ENCODE measurements around the gene PRND.
"Not testable (repeated sequence)": the region's sequence is repeated elsewhere in the genome, so short reads cannot be mapped to it uniquely, and the experiment has no call there.

Gene PRND

DNA sequence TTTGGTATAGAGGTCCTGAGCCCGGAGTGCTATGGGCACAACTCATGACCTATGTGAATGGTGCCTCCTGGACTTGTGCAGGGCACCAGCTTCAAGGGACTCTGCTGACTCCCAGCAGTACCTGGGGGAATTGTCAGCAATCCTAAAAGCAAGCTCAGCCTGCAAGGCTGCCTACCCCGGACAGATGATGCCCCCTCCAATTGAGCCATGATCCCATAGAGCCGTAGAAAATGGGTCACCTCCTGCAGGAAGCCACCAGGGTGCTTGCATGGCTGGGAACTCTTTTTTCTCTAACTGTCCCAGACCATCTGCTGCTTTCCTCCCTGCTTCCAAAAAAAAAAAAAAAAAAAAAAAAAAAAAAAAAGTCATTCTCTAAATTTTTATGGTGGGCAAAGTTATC is 12.9 kb upstream of the PRND start:
- DNase-seq (ENCODE audit: low spot score), result no peak

GRCh38 chr20:4709261-4710105 is 12.2 kb upstream of the PRND start:
- DNase-seq (ENCODE audit: low spot score), result no peak

- no peak for DNase-seq (ENCODE audit: low spot score)
These were observed 11.6 kb upstream of the PRND start for GRCh38 chr20:4710106-4710475.

DNA sequence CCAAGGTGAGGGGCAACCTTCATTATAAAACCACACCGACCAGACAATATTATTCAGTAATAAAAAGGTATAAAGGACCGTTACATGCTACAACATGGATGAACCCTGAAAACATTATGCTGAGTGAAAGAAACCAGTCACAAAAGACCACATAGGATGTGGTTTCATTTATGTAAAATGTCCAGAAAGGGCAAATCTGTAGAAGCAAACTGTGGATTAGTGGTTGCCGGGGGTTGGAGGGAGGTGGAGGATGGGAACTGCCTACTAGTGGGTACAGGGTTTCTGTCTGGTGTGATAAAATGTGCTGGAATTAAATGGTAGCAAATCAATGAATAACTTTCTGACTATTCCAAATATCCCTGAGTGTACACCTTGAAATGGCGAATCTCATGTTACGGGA is 10.2 kb upstream of the PRND start:
- DNase-seq (ENCODE audit: low spot score), result no peak

DNA sequence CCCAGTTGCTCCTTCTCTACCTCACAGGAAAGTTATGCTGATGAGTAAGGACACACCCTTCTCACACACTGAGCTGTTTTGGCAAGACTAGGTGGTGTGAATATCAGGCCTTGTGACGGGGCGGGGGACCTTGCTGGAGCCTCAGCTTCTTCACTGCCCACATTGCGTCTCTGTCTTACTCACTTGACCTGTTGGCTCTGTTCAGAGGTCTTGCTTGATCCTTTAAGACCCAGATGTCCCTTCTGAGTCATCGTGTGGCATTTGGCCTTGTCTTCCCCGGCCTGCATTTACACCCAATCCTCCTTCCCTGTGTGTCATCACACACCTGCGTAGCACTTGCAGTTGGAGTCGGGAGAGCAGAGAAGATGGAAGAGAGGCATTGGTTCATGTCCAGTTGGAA is 8.3 kb upstream of the PRND start:
- no peak for DNase-seq (ENCODE audit: low spot score)

- no peak for DNase-seq (ENCODE audit: low spot score)
These were observed 6.9 kb upstream of the PRND start for GRCh38 chr20:4714818-4715217.

DNA sequence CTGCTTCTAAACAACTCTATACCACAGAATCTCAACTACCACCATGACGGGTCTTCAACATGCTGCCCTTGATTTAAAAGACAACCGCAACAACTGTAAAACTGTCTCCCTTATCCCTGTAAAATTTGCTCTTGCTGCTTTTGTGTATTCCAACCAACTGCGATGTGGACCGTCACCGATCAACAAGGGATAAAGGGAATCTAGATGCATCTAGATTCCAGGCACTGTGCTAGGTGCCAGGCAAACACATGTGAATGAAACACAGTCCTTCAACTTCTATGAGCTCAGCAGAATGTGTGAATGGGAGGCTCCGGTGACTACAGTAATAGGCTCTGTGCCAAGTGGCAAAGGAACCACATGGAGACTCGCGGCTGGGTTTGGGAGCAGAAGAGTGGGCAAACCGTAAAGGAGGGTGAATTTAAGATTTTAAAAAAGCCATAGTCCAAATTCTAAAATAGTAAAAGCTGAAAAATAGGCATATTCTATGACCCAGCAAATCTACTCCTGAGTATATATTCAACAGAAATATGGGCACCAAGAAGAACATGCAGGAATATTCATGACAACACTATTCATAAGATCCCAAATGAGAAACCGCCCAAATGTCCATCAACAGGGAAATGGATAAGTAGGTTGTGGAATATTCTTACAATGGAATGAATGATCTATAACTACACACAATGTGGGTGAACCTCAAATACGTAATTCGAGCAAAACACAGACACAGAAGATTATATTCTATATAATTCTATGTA is 3.7 kb upstream of the PRND start:
- DNase-seq (ENCODE audit: low spot score), result no peak

DNA sequence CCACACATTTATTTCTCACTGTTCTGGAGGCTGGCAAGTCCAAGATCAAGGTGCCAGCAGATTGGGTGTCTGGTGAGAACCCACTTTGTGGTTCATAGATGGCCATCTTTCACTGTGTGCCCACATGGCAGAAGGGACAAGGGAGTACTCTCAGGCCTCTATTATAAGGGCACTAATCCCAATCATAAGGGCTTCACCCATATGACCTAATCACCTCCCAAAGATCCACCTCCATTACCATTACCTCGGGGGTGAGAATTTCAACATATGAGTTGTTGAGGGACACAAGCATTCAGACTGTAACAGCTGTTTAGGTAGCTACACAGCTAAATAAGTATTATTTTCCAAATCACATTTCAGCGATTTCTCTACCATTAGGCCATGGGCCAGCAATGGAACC is 2.5 kb upstream of the PRND start:
- DNase-seq (ENCODE audit: low spot score), result no peak

DNA sequence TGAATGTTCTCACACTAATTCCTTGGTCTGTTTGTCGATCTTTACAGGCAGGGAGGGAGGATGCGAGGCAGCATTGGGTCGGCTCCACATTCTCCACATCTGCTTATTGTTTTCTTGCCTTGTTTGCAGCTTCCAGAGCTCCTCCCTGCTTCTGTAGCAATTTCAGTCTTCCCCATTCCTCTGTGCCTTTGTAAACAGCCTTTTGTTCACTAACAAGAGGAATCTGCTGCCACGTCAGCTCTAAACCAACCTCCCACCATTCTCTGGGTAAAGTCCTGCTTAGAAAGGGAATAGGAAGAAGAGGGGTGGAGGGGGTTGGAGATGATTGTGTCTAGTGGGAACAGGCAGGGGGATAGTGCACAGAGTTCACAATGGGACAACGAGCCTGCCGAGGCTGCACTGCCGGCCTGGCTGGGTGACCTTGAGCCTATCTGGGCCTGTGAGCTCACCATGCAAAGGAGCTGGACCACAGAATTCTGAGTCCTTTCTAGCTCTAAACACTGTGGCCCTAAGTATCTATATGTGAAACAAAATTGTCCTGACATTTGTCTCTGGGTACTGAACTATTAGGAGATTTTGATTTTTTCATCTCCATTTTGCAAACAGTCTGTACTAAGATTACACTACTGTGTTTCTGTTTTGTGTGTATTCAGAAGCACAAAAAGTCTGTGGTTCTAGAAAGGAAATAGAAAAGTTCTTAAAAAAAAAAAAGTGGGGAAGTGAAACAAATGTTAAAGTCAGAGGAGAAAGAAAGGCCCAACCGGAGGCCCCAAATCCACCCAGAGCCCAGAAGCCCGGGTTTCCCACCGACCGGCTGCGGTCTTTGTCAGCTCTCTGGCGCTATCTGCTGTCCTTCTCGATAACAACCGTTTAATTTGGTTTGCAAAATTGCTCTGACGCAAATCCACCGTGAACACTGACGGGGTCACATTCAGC is 1.4 kb upstream of the PRND start:
- peak; percentile 79 for DNase-seq (ENCODE audit: low spot score)

DNA sequence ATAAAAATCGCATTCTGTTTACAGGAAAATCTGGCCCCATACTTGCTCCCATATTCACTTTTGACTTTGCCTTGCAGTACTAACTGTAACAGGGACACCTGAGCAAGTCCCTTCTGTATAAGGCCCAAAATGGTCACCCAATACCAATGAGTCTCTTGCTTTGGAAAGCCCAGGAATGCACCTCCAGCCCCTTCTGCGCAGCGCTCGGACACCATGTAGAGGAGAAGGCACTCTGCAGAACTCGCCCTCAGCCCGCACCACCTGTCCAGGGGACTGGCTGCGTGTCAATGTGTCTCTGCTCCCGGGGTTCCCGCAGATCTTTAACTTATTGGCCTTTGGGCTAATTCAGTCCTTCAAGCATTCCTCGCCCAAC is 746 bp upstream of the PRND start:
- no peak for DNase-seq (ENCODE audit: low spot score)

DNA sequence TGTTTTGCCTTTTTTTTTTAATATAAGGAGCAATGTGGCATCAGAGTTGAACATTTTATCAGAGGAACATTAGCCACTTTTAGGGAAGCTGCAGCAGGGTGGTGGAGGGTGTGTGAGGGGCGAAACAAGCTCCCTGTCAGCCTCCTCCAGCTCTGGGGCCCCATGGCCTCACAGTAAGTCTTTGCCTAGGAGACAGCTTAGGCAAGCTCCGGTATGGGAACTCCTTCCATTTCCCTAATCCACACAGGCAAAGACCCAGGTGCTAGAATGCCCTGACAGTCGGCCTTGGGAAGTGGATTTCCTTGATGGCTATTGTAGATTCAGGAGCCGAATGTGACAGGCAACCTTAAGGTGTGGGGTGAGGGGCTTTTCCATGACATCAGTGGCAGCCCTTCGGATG is 862 bp downstream of the PRND start:
- DNase-seq (ENCODE audit: low spot score), result no peak

- DNase-seq (ENCODE audit: low spot score), result no peak
These were observed 1.3 kb downstream of the PRND start for GRCh38 chr20:4722993-4723392.

- DNase-seq (ENCODE audit: low spot score), result not testable (repeated sequence)
These were observed 1.8 kb downstream of the PRND start for GRCh38 chr20:4723553-4723952.

GRCh38 chr20:4724459-4725262 is 3.0 kb downstream of the PRND start:
- no peak for DNase-seq (ENCODE audit: low spot score)

- no peak for DNase-seq (ENCODE audit: low spot score)
These were observed 3.5 kb downstream of the PRND start for GRCh38 chr20:4725263-4725550.

DNA sequence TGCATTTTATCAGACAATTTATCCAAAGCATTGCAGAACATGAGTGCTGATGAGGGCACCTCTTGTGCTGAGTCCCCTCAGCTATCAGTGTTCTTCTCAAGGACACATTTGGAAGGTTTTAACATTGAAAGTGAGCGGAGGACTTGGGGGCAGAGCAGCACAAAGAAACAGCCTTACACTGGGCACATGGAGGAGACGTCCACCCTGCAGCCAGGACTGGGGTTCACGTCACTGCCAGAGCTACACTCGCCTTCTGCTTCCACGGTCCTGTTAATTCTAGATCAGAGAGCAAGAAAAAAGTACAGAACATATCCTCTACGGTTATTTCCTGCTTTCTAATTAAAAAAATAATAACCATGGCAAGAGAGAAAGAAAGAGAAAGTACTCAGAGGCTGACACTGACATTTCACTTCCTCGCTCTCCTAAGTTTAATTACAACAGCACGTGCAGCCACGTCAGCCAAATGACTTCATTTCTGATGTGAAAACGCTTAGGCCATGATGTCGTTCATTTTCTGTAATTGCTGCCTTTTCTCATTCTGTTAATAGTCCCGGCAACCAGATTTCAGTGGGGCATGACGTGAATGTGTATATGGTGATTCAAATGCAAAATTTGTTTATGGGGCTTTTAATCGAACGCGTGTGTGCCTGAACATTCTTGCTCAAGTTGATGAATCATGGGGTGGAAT is 5.1 kb downstream of the PRND start:
- no peak for DNase-seq (ENCODE audit: low spot score)

GRCh38 chr20:4728120-4728760 is 6.5 kb downstream of the PRND start:
- DNase-seq (ENCODE audit: low spot score), result no peak

DNA sequence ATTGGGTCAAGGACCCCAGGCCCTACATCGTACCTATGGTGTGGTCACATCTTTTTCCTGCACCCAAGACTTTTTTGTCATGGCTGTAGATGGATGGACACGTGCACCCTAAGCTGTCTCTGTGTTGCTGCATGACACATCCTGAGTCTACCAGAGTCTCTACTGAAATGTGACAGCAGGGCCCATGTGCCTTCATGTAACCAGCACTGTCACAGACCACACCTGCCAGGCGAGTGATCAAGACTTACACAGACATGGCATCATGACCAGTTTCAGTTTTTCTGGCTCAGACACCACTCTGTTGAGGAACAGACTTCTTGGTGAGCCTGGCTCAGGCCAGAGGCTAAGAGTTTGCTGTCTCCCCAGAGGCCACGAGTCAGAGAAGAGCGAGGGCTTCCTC is 7.6 kb downstream of the PRND start:
- no peak for DNase-seq (ENCODE audit: low spot score)

DNA sequence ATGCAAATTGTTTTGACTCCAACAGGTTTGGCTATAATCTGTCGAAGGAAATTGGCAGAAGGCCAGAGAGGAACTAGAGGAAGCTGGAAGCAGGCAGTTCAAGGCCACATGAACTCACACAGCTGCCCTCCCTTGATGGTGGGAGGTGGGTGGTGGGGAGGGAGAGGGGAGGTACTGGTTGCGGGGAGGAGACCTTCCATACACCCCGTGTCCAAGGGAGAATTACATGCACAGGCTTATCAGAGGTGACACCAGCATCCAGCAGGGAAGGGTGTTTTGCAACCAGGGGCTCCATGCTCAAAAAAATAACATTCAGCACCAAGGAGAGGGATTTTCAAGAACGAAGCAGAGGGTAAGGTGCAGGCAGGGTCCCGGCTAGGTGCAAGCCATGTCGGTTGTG is 9.1 kb downstream of the PRND start:
- DNase-seq (ENCODE audit: low spot score), result no peak

DNA sequence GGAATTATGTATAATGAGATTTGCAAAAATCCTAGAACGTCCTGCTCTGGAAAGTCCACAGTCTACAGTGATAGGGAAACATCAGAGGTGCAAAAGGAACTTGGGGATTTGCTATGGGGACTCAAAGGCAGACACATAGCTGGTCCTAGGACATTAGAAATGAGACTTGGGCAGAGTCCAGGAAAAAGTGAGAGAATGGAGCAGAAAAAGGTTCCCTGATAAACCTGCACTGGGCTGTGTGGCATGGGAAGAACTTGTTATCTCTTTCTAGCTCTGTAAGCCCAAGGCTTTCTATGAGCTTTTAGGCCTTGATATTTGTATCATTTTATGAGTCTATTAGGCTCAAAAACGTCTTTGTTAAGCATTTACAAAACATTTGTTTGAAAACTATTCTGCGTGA is 15.2 kb downstream of the PRND start:
- no peak for DNase-seq (ENCODE audit: low spot score)

All from HuH-7.5 (cell line).